ENCODE results near the gene SORCS1. TPM values are rescaled to one million over a fixed set of nuclear protein-coding genes. Genes with fewer than 3 reads are reported as not detected.

Gene SORCS1
- total RNA-seq, 1 donor from 2014 or later = 1.1 TPM

DNA sequence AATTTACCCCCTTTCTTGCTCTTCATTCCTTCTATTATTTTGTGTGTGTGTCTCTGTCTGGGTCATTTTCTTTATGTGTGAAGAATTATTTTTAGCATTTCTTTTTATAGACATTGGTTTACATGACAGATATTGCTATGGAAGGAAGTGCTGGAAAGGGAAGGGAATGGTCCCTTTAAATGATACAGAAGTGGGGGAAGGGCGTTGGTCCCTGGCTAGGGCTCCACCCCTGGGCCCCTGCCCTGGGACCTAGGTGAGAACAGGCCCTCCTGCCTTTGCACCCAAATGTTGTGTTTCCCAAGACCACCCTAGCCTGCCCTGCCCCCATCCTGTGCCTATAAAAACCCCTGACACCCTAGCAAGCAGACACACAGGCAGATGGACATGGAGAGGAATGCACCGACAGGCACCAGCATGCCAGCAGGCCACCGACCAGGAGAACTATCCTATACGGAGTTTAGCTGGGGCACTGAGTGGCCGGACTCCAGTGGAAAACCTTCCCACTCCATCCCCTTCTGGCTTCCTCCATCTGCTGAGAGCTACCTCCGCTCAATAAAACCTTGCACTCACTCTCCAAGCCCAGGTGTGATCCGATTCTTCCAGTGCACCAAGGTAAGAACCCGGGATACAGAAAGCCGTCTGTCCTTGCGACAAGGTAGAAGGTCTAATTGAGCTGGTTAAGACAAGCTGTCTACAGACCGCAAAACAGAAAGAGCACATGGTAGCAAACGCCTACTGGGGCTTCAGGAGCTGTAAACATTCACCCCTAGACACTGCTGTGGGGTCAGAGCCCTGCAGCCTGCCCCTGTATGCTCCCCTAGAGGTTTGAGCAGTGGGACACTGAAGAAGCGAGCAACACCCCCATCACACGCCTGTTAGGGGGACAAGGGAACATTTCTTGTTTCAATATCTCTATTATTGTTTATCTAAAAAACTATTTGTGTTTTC, 515.7 kb downstream of the SORCS1 start:
- H4K20me1 ChIP-seq (ENCODE audit: insufficient read depth, low read length) = no peaks in the 10 kb centered on the region
- no peak overlapping the region for H3K4me2 ChIP-seq (ENCODE audit: low read length)
- Mint-ChIP-seq H3K4me1 (ENCODE audit: low read depth, unreplicated experiment) (no peaks in the 10 kb centered on the region), H3K9me3 (ENCODE audit: unreplicated experiment) (no peaks in the 10 kb centered on the region), H3K36me3 (ENCODE audit: low read depth, unreplicated experiment) (no peaks in the 10 kb centered on the region), H3K27ac (ENCODE audit: unreplicated experiment) (no peak overlapping the region), H3K27me3 (ENCODE audit: low read depth, unreplicated experiment) (no peaks in the 10 kb centered on the region), H3K4me3 (ENCODE audit: unreplicated experiment) (no peak overlapping the region)
- H3K4me3 ChIP-seq (ENCODE audit: insufficient read depth, low read depth, low read length) = no peak overlapping the region
- DNase-seq (ENCODE audit: low read depth) (no peak), FAIRE-seq (no peak)
- H2AFZ ChIP-seq (ENCODE audit: low read depth, low read length) = no peak overlapping the region
- H3K4me1 ChIP-seq (ENCODE audit: insufficient read depth, low read length) = no peaks in the 10 kb centered on the region
- H3K9me3 ChIP-seq (ENCODE audit: insufficient read depth, low read depth, low read length) = no peaks in the 10 kb centered on the region
- H3K36me3 ChIP-seq (ENCODE audit: insufficient read depth, low read length) = no peaks in the 10 kb centered on the region
- no peak overlapping the region for H3K27ac ChIP-seq (ENCODE audit: low read depth, low read length)
- no peak for TF ChIP-seq EZH2 (IDR thresholded peaks at IDR 0.05; ENCODE audit: insufficient read depth, low read length)
- TF ChIP-seq, protein P1, sequence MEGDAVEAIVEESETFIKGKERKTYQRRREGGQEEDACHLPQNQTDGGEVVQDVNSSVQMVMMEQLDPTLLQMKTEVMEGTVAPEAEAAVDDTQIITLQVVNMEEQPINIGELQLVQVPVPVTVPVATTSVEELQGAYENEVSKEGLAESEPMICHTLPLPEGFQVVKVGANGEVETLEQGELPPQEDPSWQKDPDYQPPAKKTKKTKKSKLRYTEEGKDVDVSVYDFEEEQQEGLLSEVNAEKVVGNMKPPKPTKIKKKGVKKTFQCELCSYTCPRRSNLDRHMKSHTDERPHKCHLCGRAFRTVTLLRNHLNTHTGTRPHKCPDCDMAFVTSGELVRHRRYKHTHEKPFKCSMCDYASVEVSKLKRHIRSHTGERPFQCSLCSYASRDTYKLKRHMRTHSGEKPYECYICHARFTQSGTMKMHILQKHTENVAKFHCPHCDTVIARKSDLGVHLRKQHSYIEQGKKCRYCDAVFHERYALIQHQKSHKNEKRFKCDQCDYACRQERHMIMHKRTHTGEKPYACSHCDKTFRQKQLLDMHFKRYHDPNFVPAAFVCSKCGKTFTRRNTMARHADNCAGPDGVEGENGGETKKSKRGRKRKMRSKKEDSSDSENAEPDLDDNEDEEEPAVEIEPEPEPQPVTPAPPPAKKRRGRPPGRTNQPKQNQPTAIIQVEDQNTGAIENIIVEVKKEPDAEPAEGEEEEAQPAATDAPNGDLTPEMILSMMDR (IDR thresholded peaks at IDR 0.05; ENCODE audit: insufficient read depth, low read depth, low read length) = no peak
- no peak overlapping the region for H3K9ac ChIP-seq (ENCODE audit: low read length)
- H3K79me2 ChIP-seq (ENCODE audit: insufficient read depth, low read length) = no peaks in the 10 kb centered on the region
- no peaks in the 10 kb centered on the region for H3K27me3 ChIP-seq (ENCODE audit: insufficient read depth, low read length)

GRCh38 chr10:106643473-106643872, 521.0 kb downstream of the SORCS1 start:
- Histone ChIP-seq H3K4me1 (ENCODE audit: insufficient read depth, low read length) (no peaks in the 10 kb centered on the region), H3K36me3 (ENCODE audit: insufficient read depth, low read length) (no peaks in the 10 kb centered on the region), H3K9me3 (ENCODE audit: insufficient read depth, low read depth, low read length) (no peaks in the 10 kb centered on the region), H2AFZ (ENCODE audit: low read depth, low read length) (no peak overlapping the region), H4K20me1 (ENCODE audit: insufficient read depth, low read length) (no peaks in the 10 kb centered on the region), H3K79me2 (ENCODE audit: insufficient read depth, low read length) (no peaks in the 10 kb centered on the region), H3K4me2 (ENCODE audit: low read length) (no peak overlapping the region), H3K9ac (ENCODE audit: low read length) (no peak overlapping the region), H3K4me3 (ENCODE audit: insufficient read depth, low read depth, low read length) (no peak overlapping the region), H3K27me3 (ENCODE audit: insufficient read depth, low read length) (no peaks in the 10 kb centered on the region), H3K27ac (ENCODE audit: low read depth, low read length) (no peak overlapping the region)
- Mint-ChIP-seq H3K9me3 (ENCODE audit: unreplicated experiment) (no peaks in the 10 kb centered on the region), H3K27ac (ENCODE audit: unreplicated experiment) (no peak overlapping the region), H3K4me3 (ENCODE audit: unreplicated experiment) (no peak overlapping the region), H3K27me3 (ENCODE audit: low read depth, unreplicated experiment) (no peaks in the 10 kb centered on the region), H3K4me1 (ENCODE audit: low read depth, unreplicated experiment) (no peaks in the 10 kb centered on the region), H3K36me3 (ENCODE audit: low read depth, unreplicated experiment) (no peaks in the 10 kb centered on the region)
- no peak for FAIRE-seq
- TF ChIP-seq, protein P1 (IDR thresholded peaks at IDR 0.05; ENCODE audit: insufficient read depth, low read depth, low read length) = no peak
- no peak for TF ChIP-seq EZH2 (IDR thresholded peaks at IDR 0.05; ENCODE audit: insufficient read depth, low read length)
- DNase-seq (ENCODE audit: low read depth) = no peak

DNA sequence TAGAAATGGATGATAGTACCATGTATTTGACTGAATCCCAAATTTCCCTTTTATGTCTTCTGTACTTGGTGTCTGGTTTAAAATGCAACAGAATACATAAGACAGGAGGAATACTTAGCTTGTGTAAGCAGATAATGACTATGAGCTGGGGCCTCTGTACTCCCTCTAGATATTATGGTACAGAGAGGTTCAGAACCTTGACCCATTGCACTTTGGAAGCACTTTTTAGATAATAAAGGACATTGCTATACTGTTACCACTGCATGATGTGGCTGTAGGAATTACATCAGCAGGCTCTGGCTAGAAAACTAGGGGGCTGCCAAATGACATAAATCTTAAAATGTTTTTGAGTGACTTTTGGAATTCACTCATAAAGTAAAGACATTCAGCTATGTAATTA, 526.6 kb downstream of the SORCS1 start:
- H3K4me2 ChIP-seq (ENCODE audit: low read length) = no peak overlapping the region
- no peaks in the 10 kb centered on the region for H3K9me3 ChIP-seq (ENCODE audit: insufficient read depth, low read depth, low read length)
- no peaks in the 10 kb centered on the region for H3K79me2 ChIP-seq (ENCODE audit: insufficient read depth, low read length)
- no peak overlapping the region for H3K27ac ChIP-seq (ENCODE audit: low read depth, low read length)
- no peaks in the 10 kb centered on the region for H4K20me1 ChIP-seq (ENCODE audit: insufficient read depth, low read length)
- H2AFZ ChIP-seq (ENCODE audit: low read depth, low read length) = no peak overlapping the region
- Mint-ChIP-seq H3K36me3 (ENCODE audit: low read depth, unreplicated experiment) (no peaks in the 10 kb centered on the region), H3K9me3 (ENCODE audit: unreplicated experiment) (peaks cover 5% of the 10 kb centered on the region), H3K27ac (ENCODE audit: unreplicated experiment) (no peak overlapping the region), H3K4me3 (ENCODE audit: unreplicated experiment) (no peak overlapping the region), H3K27me3 (ENCODE audit: low read depth, unreplicated experiment) (no peaks in the 10 kb centered on the region), H3K4me1 (ENCODE audit: low read depth, unreplicated experiment) (no peaks in the 10 kb centered on the region)
- no peak overlapping the region for H3K9ac ChIP-seq (ENCODE audit: low read length)
- no peak for TF ChIP-seq EZH2 (IDR thresholded peaks at IDR 0.05; ENCODE audit: insufficient read depth, low read length)
- TF ChIP-seq, protein P1 (IDR thresholded peaks at IDR 0.05; ENCODE audit: insufficient read depth, low read depth, low read length) = no peak
- H3K4me3 ChIP-seq (ENCODE audit: insufficient read depth, low read depth, low read length) = no peak overlapping the region
- no peaks in the 10 kb centered on the region for H3K4me1 ChIP-seq (ENCODE audit: insufficient read depth, low read length)
- no peaks in the 10 kb centered on the region for H3K27me3 ChIP-seq (ENCODE audit: insufficient read depth, low read length)
- H3K36me3 ChIP-seq (ENCODE audit: insufficient read depth, low read length) = no peaks in the 10 kb centered on the region
- no peak for FAIRE-seq
- DNase-seq (ENCODE audit: low read depth) = no peak
